Measurements from ENCODE around the gene PYGM. TPM values are rescaled to one million over a fixed set of nuclear protein-coding genes. Genes with fewer than 3 reads are reported as not detected.

Gene PYGM
- total RNA-seq, 1 experiment from 2014 or later, result 6.6 TPM

GRCh38 chr11:64715110-64715509 is 44.7 kb downstream of the PYGM start:
- H3K36me3 Mint-ChIP-seq, result no peaks in the 10 kb centered on the region
- no peaks in the 10 kb centered on the region for H3K9me3 Mint-ChIP-seq
- ChIA-PET POLR2A (interaction anchor here (0.6 kb wide), 1 partner anchor 19 kb away, joined by 5 read pairs; no protein-coding TSS in a partner anchor), CTCF (interaction anchor here (0.8 to 6.0 kb wide), 11 partner anchors 10 to 266 kb away, joined by 3 to 56 read pairs (median 7); partner anchors contain the start of genes RASGRP2 and SF1)
- ATAC-seq (no peak), DNase-seq (ENCODE audit: low spot score) (no peak)
- TF ChIP-seq NFYB (CRISPR knock-in tag; conservative IDR thresholded peaks at IDR 0.05; ENCODE audit: low read depth), result no peak
- no peak for TF ChIP-seq MXD4 (CRISPR knock-in tag; IDR thresholded peaks at IDR 0.05; ENCODE audit: borderline replicate concordance)
- no peak for TF ChIP-seq ZNF281 (CRISPR knock-in tag; IDR thresholded peaks at IDR 0.05)
- no peak for TF ChIP-seq MYBL2 (CRISPR knock-in tag; IDR thresholded peaks at IDR 0.05)
- no peak for TF ChIP-seq NFATC4 (CRISPR knock-in tag; IDR thresholded peaks at IDR 0.05)
- no peak for TF ChIP-seq FOXP4 (CRISPR knock-in tag; IDR thresholded peaks at IDR 0.05)
- TF ChIP-seq ZBTB21 (CRISPR knock-in tag; IDR thresholded peaks at IDR 0.05; ENCODE audit: borderline replicate concordance), result no peak
- peaks cover 82% of the 10 kb centered on the region for H3K27me3 Mint-ChIP-seq (ENCODE audit: low read depth)
- H3K27ac Mint-ChIP-seq, result no peak overlapping the region
- H3K4me3 Mint-ChIP-seq, result no peak overlapping the region
- H3K4me1 Mint-ChIP-seq, result peaks cover 53% of the 10 kb centered on the region

GRCh38 chr11:64714666-64715065 is 45.1 kb downstream of the PYGM start:
- Mint-ChIP-seq H3K27me3 (ENCODE audit: low read depth) (peaks cover 81% of the 10 kb centered on the region), H3K4me3 (peak overlapping the region; percentile 62), H3K36me3 (no peaks in the 10 kb centered on the region), H3K4me1 (peaks cover 54% of the 10 kb centered on the region), H3K9me3 (no peaks in the 10 kb centered on the region), H3K27ac (no peak overlapping the region)
- TF ChIP-seq ELF4 (CRISPR knock-in tag; IDR thresholded peaks at IDR 0.05; ENCODE audit: low read depth), result no peak
- no peak for TF ChIP-seq ZNF423 (CRISPR knock-in tag; IDR thresholded peaks at IDR 0.05)
- no peak for TF ChIP-seq E2F5 (CRISPR knock-in tag; IDR thresholded peaks at IDR 0.05)
- TF ChIP-seq GRHL2 (CRISPR knock-in tag; IDR thresholded peaks at IDR 0.05; ENCODE audit: insufficient replicate concordance, severe bottlenecking), result no peak
- TF ChIP-seq ZNF317 (CRISPR knock-in tag; IDR thresholded peaks at IDR 0.05; ENCODE audit: borderline replicate concordance, low read depth), result no peak
- no peak for TF ChIP-seq AR (CRISPR knock-in tag; IDR thresholded peaks at IDR 0.05)
- no peak for TF ChIP-seq NFYB (CRISPR knock-in tag; conservative IDR thresholded peaks at IDR 0.05; ENCODE audit: low read depth)
- POLR2A ChIA-PET, result interaction anchor here (0.9 kb wide), 1 partner anchor 28 kb away, joined by 3 read pairs; no protein-coding TSS in a partner anchor
- no peak for DNase-seq (ENCODE audit: low spot score)
- no peak for ATAC-seq
- CTCF ChIA-PET, result interaction anchor here (1.2 to 6.0 kb wide), 7 partner anchors 10 to 64 kb away, joined by 3 to 56 read pairs (median 7); partner anchors contain the start of gene RASGRP2
